ENCODE measurements around the gene C10orf53. TPM values are rescaled to one million over a fixed set of nuclear protein-coding genes. Genes with fewer than 3 reads are reported as not detected.
"Not testable (repeated sequence)": the region's sequence is repeated elsewhere in the genome, so short reads cannot be mapped to it uniquely, and the experiment has no call there.

The C10orf53 gene
- total RNA-seq, 1 donor from 2014 or later, result not detected

DNA sequence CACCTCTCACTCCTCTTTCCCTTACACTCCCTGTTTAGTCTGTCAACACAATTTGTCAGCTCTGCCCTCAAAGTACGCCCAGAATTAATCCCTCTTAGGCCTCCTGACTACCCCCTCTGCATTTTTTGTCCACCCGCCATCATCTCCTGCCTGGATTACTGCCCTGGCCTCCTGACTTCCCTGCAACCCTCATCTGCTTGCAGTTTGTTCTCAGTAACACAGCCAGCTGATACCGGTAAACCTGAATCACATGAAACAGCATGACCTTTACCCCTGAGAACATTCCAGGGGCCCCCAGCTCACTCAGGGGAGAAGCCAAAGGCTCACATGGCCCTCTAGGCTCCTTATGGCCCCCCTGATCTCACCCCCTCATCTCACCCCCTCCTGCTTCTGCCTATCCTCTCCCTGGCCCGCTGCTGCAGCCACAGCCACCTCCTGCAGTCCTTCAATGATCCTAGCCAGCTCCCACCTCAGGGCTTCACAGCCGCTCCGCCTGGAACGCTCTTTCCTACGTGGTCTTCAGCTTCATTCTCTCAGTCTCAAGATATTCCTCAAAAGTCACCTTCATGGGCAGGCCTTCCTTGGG lies 8.9 kb downstream of the C10orf53 start:
- no peak for DNase-seq (ENCODE audit: low spot score)

DNA sequence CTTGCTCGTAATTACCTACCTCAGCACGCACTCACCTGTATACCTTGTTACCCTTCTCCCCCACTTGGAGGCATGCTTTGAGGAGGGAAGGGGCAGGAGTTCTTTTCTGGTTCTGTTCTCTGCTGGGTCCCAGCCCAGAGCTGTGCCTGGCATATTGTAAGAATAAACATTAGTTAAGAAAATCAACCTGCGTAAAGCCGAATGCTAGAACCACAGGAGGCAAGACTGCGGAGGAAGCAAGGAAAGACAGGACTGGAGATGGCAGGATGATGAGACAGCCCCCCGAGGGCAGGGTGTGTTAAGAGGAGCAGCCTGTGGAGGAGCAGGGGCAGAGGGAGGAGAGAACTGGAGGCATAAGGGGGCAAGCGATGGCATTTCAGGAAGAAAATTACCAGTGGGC lies 9.5 kb downstream of the C10orf53 start:
- DNase-seq (ENCODE audit: low spot score), result no peak

DNA sequence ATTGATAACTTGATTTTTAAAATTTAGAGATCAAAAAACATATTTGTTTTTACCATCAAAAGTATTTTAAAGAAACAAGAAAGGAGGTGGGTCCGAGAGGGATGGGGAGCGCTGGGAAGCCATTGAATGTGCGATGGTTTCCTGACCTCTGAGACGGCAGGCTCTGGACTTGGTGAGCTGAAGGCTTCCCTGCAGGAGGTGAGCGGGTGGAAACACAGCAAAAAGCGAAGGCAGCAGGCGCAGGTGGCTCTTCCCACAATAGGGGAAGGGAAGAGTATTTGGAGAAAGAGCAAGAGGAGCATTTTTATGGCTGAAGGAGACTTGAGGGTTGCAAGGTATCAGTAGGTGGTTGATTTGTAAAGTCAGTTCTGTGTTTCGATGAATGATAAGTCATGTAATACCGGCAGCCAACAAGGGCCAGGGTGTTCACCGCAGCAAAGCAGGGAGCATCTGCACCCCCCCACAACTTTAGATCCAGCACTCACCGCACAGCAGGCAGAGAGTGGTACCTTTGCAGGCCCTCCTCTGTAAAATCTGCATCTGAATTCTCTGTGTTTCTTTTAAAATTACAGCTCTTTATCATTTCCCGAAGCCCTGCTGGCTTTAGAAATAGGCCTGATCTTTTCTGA lies 10.5 kb downstream of the C10orf53 start:
- no peak for DNase-seq (ENCODE audit: low spot score)

DNA sequence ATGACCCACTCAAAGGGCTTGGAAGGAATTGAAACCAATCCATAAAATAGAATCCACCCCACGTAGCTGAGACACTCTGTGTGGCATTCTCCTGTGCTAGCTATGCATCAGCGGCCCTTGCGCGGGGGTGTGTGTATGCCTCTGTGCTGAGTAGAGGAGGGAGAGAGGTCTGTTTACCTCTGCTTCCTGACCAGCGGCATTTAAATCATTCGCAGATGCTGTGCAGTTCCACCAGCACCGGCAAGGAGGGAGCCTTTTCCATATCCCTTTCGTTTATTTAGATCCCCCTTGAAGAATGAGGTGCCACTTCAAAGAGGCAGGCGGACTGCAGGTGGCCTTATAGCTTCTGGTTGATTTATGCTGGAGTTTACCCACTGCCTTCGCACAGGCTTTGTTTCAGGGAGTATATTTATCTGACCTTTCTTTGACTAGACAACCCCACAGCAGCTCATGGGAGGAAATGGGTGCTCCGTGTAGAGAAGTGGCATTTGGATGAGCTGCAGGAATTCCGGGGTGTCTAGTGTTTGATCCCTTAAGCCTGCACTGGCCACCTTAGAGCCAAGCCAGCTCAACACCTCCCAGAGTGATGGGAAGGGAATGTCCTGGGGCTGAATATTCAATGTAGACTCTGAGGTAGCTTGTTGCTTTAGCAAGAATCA lies 11.4 kb downstream of the C10orf53 start:
- DNase-seq (ENCODE audit: low spot score), result no peak

DNA sequence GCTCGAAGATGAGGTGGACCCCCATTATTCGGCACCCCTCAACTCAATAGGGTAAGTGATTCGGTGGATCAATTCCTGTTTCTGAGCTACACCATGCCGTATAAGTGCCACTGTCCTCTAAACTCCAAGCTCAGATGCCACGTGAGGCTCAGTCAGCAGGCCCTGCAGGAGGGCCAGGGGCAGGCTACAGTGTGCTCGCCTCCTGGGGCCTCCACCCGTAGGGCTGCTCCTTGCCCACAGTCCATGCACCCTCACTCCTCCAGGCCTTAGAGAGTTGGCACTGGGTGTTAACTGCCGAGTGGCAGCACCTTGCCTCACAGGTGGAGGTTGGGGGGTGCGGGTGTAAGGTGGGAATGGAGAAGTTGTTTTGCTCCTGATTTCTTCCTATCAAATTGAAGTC lies 12.1 kb downstream of the C10orf53 start:
- no peak for DNase-seq (ENCODE audit: low spot score)

DNA sequence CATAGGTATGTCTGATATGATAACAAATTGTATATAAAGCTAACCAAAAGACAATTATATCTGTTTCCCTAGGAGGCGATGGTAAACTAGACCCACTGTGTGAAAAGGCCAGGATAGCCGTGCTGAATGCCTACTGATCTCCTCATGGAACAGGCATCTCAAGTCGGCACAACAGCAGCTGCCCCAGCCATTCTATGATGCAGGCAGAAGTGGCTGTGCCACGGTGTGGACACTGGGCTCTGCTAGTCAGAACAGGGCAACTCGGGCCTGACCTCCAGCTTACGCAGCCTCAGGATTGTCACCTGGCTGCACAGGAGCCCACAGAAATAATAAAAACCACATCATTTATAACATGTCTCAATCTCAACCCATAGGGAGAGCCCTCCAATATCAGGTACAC lies 15.0 kb downstream of the C10orf53 start:
- no peak for DNase-seq (ENCODE audit: low spot score)

DNA sequence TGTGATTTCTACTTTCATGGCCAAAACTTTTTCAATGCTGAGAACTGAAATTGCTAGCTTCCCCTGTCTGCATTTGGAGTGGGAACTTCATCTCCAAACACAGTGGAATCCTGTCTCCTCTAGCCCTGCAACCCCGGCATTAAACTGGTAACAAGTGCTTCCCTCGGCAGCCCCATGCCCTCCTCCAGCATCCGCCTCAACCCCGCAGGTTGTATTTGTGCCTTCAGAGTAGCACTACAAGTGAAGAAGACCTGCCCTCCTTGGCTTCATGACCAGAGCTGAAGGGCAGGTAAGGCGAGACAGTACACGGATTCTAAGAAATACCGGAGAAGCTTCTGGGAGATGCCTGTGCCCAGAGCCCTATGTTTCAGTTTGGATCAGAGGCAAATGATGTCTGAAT lies 16.9 kb downstream of the C10orf53 start:
- DNase-seq (ENCODE audit: low spot score), result no peak

DNA sequence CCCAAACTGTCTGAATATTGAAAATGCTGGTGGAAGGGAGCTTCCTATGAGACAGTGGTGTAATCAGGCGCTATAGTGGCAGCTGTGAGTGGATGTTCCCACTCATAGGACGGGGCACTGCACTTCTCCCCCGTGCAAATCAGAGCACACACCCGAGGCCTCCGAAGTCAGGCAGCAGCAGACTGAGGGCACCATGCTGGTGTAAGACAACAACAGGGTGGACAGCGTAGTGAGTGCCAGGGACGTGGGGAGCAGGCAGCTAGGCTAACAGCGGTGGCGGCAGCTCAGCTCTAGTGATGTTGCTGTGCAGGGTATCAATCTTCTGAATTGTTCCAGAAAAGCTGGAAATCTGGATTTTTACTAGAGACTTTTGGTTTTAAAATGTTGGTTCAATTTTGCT lies 19.2 kb downstream of the C10orf53 start:
- DNase-seq (ENCODE audit: low spot score), result no peak

DNA sequence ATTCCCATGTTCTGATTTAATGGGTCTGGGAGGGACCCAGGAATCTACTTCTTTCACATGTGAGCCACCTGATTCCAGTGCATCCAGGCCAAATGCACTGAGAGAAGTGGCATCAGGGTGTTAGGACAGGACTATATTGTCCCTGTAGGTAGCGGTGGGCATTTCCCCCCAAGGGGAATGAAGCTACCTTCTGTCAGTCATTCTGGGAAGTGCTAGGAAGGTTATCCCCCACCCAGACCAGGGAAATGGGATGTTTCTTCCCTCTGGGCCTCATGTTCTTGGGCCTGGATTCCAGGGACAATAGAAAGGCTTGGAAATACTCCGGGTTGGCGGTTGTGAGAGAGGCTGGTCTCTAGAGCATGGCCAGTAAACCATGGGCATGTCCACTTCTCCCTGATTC lies 20.8 kb downstream of the C10orf53 start:
- DNase-seq (ENCODE audit: low spot score), result no peak

DNA sequence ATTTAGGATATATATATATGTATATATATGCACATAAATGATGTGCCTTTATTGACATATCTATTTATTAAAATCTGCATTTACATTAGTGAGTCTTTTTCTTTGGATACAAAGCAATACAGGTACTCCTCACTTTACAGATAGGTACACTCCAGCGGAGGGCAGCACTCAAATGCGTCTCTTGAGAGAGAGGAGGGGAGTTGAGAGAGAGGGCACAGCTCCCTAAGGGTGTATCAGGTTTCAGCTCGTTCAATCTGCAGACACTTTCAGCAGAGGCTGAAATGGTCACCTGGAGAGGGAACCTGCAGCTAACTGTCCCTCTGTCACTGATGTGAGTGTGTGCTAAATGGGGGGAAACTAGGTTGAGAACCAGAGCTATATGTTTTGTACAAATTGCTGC lies 21.5 kb downstream of the C10orf53 start:
- no peak for DNase-seq (ENCODE audit: low spot score)

DNA sequence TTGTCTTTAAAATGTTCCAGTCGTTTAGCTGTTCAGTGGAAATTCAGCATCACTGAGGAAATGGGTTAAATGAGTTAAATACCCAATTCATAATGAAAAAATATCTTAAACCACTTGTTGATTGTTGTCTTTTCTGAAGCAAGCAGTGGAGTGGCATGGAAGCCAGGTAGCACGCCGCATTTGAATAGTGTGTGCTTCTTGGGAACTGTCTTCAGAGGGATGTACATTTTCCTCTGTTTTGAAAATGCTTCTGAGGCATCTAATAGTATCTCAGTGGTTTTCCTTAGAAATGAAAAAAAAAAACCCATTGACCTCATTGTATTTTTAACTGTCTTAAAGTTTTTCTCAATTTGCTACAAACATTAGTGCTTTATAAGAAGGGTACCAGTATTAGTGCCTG lies 28.1 kb downstream of the C10orf53 start:
- DNase-seq (ENCODE audit: low spot score), result no peak

DNA sequence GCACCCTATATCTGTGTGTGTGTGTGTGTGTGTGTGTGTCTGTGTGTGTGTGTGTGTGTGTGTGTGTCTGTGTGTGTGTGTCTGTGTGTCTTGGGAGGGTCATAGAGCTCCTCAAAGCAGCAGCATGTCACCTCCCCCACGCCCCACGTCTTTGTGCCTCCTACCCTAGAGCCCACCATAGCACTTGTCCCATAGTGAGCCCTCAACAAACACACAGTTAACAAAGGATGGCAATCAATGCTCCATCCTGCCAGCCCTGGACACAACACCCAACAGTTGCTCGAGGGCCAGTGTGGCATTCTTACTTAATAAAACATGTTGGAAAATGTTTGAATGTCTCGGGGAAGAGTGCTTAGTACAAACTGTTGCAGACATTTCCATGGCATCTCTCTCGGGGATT lies 30.5 kb downstream of the C10orf53 start:
- no peak for DNase-seq (ENCODE audit: low spot score)

DNA sequence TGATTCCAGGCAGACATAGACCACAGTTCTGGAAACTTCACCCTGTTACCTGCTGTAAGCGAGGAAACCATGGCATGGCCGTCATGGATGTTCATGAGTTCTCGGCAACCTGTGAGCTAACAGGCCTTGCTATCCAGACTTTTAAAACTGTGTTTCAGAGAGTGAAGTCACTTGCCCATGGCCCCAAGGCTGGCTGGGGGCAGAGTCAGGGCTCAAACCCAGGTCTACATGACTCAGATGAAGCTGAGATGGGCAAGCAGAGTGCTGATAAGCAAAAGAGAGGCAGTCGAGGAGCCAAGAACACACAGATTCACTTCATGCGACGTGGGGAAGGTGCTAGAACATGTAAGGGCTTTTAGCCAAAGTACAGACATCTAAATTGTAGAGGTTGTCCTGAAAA lies 31.5 kb downstream of the C10orf53 start:
- DNase-seq (ENCODE audit: low spot score), result no peak

DNA sequence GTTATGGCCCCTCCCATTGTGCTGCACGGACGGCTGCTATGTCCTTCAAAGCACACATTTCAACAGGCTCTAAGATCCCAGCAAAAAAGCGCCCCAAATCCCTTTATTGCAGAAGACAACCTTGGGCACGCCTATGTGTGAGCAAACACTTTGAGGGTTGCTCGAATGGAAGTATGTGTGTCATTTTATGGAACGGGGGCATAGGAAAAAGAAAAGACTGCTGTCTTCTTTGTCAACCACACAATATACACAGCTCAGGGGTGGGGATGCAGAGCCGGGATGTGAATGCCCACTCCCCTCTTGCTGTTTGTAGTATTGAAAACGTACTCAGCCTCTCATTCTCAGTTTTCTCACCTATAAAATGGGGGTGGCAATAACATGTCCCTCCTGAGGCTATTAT lies 32.0 kb downstream of the C10orf53 start:
- DNase-seq (ENCODE audit: low spot score), result no peak

DNA sequence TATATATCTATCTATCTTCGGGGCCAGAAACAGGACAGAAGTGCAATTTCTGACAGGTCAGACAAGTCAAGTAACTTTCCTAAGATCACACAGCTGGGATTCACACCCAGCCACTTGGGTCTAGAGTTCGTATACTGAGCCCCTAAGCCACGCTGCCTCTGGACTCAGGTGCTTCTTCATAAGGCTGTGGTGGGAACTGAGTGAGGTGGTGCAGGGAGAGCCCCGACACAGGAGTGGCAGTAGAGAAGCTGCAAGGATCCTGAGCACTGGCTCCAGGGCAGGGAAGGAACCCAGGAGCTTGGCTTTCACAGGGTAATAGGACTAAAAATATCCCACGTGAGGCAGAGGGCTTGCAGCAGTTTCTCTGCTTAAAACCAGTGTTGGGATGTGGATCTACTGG lies 33.8 kb downstream of the C10orf53 start:
- DNase-seq (ENCODE audit: low spot score), result no peak

DNA sequence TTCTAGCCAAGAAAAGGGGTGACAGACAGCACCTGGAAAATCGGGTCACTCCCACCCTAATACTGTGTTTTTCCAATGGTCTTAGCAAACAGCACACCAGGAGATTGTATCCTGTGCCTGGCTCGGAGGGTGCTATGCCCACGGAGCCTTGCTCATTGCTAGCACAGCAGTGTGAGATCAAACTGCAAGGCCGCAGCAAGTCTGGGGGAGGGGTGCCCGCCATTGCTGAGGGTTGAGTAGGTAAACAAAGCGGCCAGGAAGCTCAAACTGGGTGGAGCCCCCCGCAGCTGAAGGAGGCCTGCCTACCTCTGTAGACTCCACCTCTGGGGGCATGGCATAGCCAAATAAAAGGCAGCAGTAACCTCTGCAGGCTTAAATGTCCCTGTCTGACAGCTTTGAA lies 35.7 kb downstream of the C10orf53 start:
- DNase-seq (ENCODE audit: low spot score), result not testable (repeated sequence)

DNA sequence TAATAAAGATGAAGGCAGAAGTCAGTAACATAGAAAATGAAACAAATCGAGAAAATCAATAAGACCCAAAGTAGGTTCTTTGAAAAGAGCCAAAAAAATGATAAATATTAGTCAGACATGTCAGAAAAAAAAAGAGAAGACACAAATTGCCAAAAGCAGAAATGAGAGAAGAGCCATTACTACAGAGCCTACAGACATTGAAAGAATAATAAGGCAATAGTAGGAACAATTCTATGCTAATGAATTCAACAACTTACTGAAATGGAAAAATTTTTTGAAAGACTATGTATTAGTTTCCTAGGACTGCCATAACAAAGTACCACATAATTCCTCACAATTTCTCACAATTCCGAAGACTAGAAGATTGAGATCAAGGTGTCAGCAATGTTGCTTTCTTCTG lies 47.1 kb downstream of the C10orf53 start:
- DNase-seq (ENCODE audit: low spot score), result no peak

DNA sequence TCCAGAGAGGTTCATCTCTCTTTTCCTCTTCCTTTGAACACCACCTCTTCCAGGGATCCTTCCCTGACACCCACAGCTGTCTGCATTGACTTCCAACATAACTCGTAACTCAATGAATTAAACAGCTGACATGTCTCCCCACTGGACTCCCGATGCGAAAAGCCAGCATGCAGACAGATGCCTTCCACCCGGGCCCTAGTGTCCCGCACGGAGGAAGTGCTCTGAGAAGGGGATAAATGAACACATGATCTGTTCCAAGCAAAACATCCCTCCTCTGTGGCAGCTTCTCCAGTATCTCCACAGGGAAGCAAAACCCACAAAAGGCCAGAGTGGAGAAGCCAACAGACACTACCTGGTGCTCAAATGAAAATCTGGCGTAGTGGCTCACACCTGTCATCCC lies 54.4 kb downstream of the C10orf53 start:
- no peak for DNase-seq (ENCODE audit: low spot score)

DNA sequence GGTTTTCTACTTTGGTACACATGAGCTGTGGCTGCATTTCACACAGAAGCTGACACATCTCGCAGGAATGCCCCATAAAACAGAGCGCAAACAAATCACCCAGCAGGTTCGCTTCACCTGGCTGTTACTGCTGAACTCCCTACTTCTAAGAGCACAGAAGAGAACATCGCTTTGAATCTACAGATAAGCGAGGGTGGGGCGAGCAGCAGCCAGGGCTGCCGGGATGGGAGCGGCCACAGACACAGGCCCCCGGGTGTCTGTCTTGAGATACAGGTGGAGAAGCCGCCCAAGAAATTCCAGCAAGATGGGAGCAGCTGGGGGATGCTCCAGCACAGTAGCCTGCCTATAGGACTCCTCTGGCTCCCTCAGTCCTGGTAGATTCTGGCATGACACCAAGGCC lies 55.2 kb downstream of the C10orf53 start:
- no peak for DNase-seq (ENCODE audit: low spot score)

DNA sequence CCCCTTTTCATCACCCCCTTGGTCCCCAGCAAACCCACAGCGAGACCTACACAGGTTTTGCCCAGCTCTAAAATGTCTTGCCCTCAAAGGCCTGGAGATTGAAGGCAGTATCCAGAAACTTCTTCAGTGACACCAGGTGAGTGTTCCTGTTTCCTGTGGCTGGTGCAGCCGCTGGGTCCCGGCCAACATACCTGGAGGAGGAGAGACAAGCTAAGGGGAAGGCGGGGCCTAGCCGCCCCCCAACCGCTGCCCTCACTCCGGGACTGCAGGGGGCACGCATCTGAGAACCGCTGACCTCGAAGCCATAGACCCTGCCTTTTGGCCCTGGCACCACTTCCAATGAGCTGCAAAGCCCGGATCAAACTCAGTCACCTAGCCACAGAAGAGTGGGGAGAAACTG lies 55.7 kb downstream of the C10orf53 start:
- no peak for DNase-seq (ENCODE audit: low spot score)

DNA sequence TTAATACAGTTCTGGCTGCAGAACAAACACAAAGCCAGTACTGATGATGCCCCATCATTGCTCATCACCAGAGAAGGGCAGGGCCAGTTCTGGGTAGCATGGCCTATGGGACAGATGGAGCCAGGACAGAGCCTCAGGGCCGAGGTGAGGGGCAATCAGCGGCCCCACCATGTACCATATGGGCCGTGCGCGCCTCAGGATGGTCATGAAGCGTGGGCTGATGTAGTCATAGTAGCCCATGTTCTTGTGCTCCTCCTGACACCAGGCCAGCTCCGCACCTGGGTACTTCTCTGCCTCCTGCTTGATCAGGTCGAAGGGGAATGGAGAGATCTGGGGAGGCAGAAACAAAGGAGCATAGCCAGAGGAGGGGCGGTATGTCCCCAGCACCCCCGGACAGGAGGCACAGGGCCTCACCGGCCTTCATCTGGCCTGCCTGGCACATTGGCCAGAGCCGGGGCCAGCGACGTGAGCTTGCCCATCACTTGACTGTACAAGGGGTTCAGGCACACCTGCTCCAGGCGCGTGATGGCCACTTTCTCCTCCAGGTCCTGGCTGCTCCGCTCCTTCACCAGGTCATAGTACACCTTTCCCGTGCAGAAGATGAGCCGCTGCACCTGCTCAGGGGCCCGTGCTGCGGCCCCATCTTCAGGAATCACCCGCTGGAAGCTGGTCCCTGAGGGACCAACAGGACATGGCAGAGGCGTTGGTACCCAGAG lies 56.6 kb downstream of the C10orf53 start:
- peak; percentile 9 for DNase-seq (ENCODE audit: low spot score)

DNA sequence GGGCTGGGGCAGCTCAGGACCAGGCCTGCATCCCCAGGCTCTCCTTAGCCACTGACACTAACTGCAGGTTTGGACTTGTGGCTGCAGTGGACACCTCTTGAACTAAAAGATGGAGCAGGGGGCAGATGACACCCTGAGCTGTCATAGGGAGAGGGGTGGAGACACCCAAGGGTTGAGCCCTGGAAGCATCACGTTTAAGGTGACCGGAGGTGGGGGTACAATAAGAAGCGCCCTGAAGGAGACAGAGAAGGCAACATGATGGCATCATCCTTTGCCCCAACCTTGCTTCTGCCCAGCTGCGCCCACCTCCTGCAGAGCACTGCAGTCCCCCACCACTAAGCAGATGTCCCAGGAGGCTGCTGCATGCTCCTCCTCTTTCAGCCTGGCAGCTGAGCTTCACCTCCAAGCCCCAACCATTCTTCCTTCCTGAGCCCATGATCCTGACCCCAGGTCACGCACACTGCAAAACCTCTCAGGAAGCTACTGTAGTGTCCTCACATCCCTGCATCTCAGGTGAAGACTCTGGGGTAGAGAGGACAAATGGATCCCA lies 57.2 kb downstream of the C10orf53 start:
- no peak for DNase-seq (ENCODE audit: low spot score)
